ENCODE results near the gene DLG2.

DLG2 gene

DNA sequence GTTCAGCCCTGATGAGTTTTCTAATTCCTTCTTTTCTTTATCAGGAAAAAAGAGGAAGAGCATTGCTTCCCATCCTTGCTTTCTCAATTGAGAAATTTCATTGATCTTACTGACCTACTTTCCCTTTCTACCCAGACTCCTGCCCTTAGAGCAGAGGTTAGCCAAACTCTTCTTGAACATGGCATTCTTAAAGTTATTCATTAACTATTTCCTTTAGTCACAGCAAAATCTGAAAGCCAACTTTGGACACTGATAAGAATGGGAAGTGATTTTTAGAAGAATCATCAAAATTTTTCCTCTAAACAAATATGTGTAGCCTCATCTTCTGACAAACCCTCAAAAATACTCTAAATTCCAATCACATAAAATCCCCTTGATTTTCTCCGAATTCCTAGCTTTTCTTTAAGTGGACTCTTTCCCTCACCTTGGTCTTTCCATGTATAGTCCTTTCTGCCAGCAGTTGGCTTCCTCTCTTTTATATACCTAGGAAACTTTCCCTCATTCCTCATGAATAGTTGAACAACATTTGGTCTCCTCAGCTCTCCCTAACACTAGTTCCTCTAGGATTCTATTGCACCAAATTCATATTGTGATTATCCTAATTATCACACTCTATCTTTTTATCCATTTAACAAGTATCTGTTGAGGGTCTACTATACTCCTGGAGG, 1774.2 kb downstream of the DLG2 start:
- DNase-seq (ENCODE audit: low read depth in 2 of 2), result no peak

- no peak for DNase-seq (ENCODE audit: low read depth in 2 of 2)
These were observed 1775.1 kb downstream of the DLG2 start for GRCh38 chr11:83852012-83852411.

- no peak for DNase-seq (ENCODE audit: low read depth in 2 of 2)
These were observed 1779.6 kb downstream of the DLG2 start for GRCh38 chr11:83847467-83848034.

DNA sequence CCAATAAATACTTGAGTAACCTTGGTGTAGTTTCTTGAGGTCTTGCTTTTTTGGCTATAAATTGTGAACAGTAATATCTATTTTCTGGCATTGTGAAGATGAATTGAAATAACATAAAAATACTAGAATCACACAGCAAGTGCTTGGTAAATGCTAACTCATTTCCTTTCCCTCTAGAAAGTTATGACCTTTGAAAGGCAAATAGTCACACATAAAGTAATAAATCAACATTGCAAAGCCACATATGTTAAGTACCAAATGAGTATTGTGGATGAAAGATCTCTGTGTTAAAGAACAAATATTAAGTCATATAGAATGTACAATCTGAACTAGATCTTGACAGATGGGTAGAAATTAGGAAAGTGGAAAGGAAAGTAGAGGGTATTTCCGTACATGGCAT, 1781.3 kb downstream of the DLG2 start:
- no peak for DNase-seq (ENCODE audit: low read depth in 2 of 2)

DNA sequence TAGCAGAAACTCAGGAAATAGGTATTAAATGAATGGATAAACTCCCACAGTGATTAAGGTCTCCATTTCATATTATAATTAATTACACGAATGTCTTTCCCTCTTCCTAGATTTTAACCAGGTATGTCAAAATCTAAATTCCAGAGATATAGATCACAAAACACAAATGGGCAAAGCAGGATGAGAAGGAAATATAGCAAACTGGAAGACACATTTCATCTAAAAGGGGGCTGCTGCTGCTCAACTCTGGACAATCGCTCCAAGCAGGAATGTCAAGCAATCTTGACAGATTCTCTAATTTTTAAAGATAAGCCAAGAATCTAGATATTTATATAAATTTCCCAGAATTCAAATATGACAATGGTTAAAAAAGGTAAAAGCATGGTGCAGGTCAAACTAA, 1786.8 kb downstream of the DLG2 start:
- no peak for DNase-seq (ENCODE audit: low read depth in 2 of 2)

DNA sequence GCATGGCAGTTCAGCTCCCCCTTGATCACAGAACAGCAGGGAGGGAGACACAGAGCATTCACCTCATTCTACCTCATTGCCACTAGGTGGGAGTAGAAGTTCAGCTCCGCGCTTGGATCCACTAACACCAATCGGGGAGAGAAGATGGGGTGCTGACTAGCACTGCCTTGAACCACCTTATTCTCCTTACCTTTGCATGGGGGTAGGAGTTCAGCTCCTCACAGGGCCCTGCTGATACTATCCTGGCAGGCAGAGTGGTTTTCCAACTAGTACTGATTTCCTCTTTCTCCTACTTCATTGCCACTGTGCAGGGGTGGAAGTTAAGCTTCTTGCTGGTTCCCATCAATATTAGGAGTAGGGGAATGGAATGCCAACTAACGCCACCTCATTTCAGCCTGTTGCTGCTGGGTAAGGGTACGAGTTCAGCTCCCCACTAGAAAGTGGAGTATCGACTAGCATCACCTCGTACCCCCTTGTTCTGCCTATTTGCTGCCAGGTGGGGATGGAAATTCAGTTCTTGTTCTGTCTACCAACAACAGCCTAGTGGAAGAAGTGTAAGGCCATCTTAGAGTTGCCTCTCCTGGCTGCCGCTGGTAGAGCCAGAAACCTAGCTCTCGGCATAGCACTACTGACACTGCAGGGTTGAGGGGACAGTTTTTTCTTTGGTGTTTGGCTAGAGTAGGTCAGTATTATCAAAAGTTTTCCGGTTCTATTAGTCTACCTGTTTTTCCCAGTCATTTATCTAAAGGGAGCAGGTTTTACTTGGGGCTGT, 1790.1 kb downstream of the DLG2 start:
- DNase-seq (ENCODE audit: low read depth in 2 of 2), result peak; percentile 0 to 2

- no peak for DNase-seq (ENCODE audit: low read depth in 2 of 2)
These were observed 1791.1 kb downstream of the DLG2 start for GRCh38 chr11:83836065-83836464.

DNA sequence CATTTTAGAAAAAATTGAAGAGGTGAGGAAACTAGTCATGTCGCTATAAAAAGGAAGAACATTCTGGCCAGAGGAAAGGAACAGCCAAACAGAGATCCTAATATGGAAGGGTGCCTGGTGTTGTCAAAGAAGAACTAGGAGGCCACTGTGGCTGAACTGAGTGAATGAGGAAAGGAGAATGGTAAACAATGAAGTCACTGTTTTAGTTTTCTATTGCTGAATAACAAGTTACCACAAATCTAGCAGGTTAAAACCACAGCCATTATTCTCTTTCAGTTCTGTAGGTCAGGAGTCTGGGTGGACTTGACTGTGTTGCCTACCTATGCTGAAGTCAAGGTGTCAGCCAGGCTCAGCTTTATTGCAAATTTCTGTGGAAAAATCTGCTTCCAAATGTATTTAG, 1791.7 kb downstream of the DLG2 start:
- DNase-seq (ENCODE audit: low read depth in 2 of 2), result no peak

- DNase-seq (ENCODE audit: low read depth in 2 of 2), result no peak
These were observed 1795.2 kb downstream of the DLG2 start for GRCh38 chr11:83831929-83832328.

- no peak for DNase-seq (ENCODE audit: low read depth in 2 of 2)
These were observed 1799.1 kb downstream of the DLG2 start for GRCh38 chr11:83827940-83828554.

GRCh38 chr11:83827520-83827919, 1799.6 kb downstream of the DLG2 start:
- no peak for DNase-seq (ENCODE audit: low read depth in 2 of 2)

GRCh38 chr11:83826078-83826477, 1801.1 kb downstream of the DLG2 start:
- no peak for DNase-seq (ENCODE audit: low read depth in 2 of 2)

- no peak for DNase-seq (ENCODE audit: low read depth in 2 of 2)
These were observed 1803.6 kb downstream of the DLG2 start for GRCh38 chr11:83823461-83824025.

DNA sequence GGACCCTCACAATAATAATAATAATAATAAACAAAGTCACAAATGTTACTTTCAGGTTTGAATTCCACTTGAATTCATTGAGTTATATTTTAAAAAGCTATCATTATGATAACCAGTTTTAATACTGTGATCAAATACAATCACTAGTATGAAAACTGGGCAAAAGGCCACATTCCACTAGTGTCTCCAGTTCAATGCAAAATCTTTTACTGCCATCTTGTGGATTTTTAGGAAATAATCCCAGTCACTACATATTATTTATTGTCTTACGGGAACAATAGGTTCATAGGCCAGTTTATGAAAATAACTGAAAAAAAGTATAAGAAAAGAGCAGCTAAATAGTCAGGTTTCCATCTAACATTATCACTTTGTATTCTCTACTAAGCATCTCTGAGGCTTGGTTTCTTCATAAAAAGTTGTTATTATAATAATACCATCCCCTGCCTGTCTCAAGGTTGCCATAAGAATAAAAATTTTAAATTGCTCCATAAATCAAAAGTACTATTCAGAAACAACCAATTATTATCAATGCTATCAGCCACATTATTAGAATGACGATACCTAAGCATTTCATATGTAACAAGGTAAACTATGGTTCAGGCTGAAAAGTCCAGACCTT, 1807.1 kb downstream of the DLG2 start:
- no peak for DNase-seq (ENCODE audit: low read depth in 2 of 2)

GRCh38 chr11:83818349-83818748, 1808.8 kb downstream of the DLG2 start:
- no peak for DNase-seq (ENCODE audit: low read depth in 2 of 2)

- no peak for DNase-seq (ENCODE audit: low read depth in 2 of 2)
These were observed 1810.5 kb downstream of the DLG2 start for GRCh38 chr11:83816572-83817187.

GRCh38 chr11:83815736-83816135, 1811.4 kb downstream of the DLG2 start:
- no peak for DNase-seq (ENCODE audit: low read depth in 2 of 2)

GRCh38 chr11:83813296-83813695, 1813.8 kb downstream of the DLG2 start:
- no peak for DNase-seq (ENCODE audit: low read depth in 2 of 2)

DNA sequence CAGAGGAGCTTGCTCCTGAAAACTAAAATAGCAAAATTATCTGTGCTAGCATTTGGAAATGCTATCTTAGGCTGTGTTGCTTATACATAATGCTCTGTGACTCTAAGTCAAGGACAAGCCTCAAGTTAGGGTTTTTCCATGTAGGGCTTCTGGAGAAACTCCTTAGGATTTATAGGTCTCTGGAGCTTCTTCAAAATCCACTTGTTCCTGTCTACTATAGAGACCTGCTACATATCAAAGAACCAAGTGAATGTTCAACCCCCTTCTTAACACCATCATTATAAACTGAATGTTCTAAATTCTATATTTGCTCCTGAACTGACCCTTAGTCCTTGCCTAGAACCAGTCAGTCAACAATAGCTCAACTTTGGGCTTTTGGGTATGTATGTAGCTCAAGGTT, 1817.9 kb downstream of the DLG2 start:
- DNase-seq (ENCODE audit: low read depth in 2 of 2), result no peak

DNA sequence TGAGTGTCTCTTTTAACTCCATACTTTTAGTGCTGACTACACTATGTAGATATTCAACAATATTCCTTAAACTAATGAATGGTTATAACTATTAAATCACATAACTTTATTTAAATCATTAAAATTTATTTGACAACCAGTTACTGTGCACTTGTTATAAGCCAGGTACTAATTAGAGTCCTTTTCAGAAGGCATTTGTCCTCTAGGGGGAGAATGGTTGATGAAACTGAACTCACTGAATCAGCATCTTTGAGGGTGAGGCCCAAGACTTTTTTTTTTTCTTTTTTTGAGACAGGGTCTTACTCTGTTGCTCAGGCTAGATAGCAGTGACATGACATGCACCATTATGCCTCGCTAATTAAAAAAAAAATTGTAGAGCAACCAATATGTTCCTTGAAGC, 1825.3 kb downstream of the DLG2 start:
- no peak for DNase-seq (ENCODE audit: low read depth in 2 of 2)

GRCh38 chr11:83793310-83793709, 1833.8 kb downstream of the DLG2 start:
- no peak for DNase-seq (ENCODE audit: low read depth in 2 of 2)
